GM12864 (cell line): ENCODE results near the gene UGT1A3.

Experiments
- DNase-seq: peaks from one replicate; pipeline ENCODE4 v3.0.0-alpha.2; 2011; ENCODE audit warnings: low read depth
- H3K4me3 ChIP-seq: 2 replicates; pipeline ENCODE4 v1.5.1; 2011; ENCODE audit warnings: mild to moderate bottlenecking, low read depth, low read length, control low read depth
- CTCF ChIP-seq: IDR thresholded peaks from 2 replicates; pipeline ENCODE4 v1.5.1; 2011; ENCODE audit warnings: low read depth, mild to moderate bottlenecking, moderate library complexity, low read length, control low read depth, inconsistent platforms; ENCODE audit errors: missing control alignments

Gene UGT1A3

GRCh38 chr2:233761040-233761769 lies 32.4 kb downstream of the UGT1A3 start:
- no peak for TF ChIP-seq CTCF
- no peak overlapping the region for H3K4me3 ChIP-seq
- no peak for DNase-seq

- DNase-seq, result no peak
- no peak for TF ChIP-seq CTCF
- no peak overlapping the region for H3K4me3 ChIP-seq
Observed at GRCh38 chr2:233764264-233764663, 35.4 kb downstream of the UGT1A3 start.

- DNase-seq, result no peak
- TF ChIP-seq CTCF, result no peak
- H3K4me3 ChIP-seq, result no peak overlapping the region
Observed at GRCh38 chr2:233764761-233765160, 35.9 kb downstream of the UGT1A3 start.

- DNase-seq, result no peak
- no peak for TF ChIP-seq CTCF
- no peak overlapping the region for H3K4me3 ChIP-seq
Observed at GRCh38 chr2:233766416-233766815, 37.6 kb downstream of the UGT1A3 start.

- H3K4me3 ChIP-seq, result no peak overlapping the region
- no peak for DNase-seq
- TF ChIP-seq CTCF, result no peak
Observed at GRCh38 chr2:233768076-233768475, 39.2 kb downstream of the UGT1A3 start.

GRCh38 chr2:233769260-233769659 lies 40.4 kb downstream of the UGT1A3 start:
- DNase-seq, result no peak
- TF ChIP-seq CTCF, result no peak
- H3K4me3 ChIP-seq, result no peak overlapping the region

- no peak for TF ChIP-seq CTCF
- no peak overlapping the region for H3K4me3 ChIP-seq
- no peak for DNase-seq
Observed at GRCh38 chr2:233772153-233772552, 43.3 kb downstream of the UGT1A3 start.
